Calu3 (cell line): ENCODE measurements around the gene DROSHA. TPM values are rescaled to one million over a fixed set of nuclear protein-coding genes. Genes with fewer than 3 reads are reported as not detected.
A peak's percentile ranks its signal among the peaks of the same experiment; 100 is the strongest.
"Not testable (repeated sequence)": the region's sequence is repeated elsewhere in the genome, so short reads cannot be mapped to it uniquely, and the experiment has no call there.

Source experiments
- BruUV-seq: library from RNA; stranded (reverse); fragments of 400-500 nt; replicated peaks from 2 replicates; lab custom pipeline; 2021; lab: Mats Ljungman, UMichigan
- CTCF ChIA-PET: fragments of 300-600 bp; sonication (Branson Sonifier 250); formaldehyde crosslinking; loops from one replicate; lab custom pipeline; 2022; ENCODE audit warnings: antibody characterized with exemption; lab: Charles Lee
- DNase-seq: peaks from one replicate; pipeline ENCODE4 v3.0.0; 2022
- H3K27ac Mint-ChIP-seq: one replicate; pipeline ENCODE4 v1.8.0; 2022; ENCODE audit warnings: mixed read lengths; ENCODE audit not compliant: unreplicated experiment
- H3K27me3 Mint-ChIP-seq: one replicate; pipeline ENCODE4 v1.8.0; 2022; ENCODE audit warnings: mixed read lengths; ENCODE audit not compliant: unreplicated experiment
- H3K36me3 Mint-ChIP-seq: one replicate; pipeline ENCODE4 v1.8.0; 2022; ENCODE audit warnings: mild to moderate bottlenecking, moderate library complexity, mixed read lengths; ENCODE audit not compliant: insufficient read depth, unreplicated experiment
- H3K4me1 Mint-ChIP-seq: one replicate; pipeline ENCODE4 v1.8.0; 2022; ENCODE audit warnings: mild to moderate bottlenecking, low read depth, mixed read lengths; ENCODE audit not compliant: unreplicated experiment
- H3K4me3 Mint-ChIP-seq: one replicate; pipeline ENCODE4 v1.8.0; 2022; ENCODE audit warnings: mild to moderate bottlenecking, low read depth, moderate library complexity, mixed read lengths; ENCODE audit not compliant: unreplicated experiment
- H3K9me3 Mint-ChIP-seq: one replicate; pipeline ENCODE4 v1.8.0; 2022; ENCODE audit warnings: low read depth, mixed read lengths; ENCODE audit not compliant: unreplicated experiment
- intact Hi-C: fragments of 100-400 bp; cut with micrococcal nuclease; formaldehyde crosslinking; loops from one replicate; pipeline ENCODE4 v1.10.0; 2022; ENCODE audit not compliant: unreplicated experiment
- total RNA-seq: library from RNA; stranded (reverse); gene quantifications from 2 replicates; pipeline ENCODE4 v1.2.3, GENCODE V29; 2022
- TF ChIP-seq, protein P1 (sequence below): fragments of 200-600 bp; IDR thresholded peaks from one replicate; pipeline ENCODE4 v1.8.0; 2022; ENCODE audit warnings: antibody characterized with exemption; ENCODE audit not compliant: unreplicated experiment

Gene DROSHA
- total RNA-seq, 1 experiment from 2014 or later, result 72.5 TPM

DNA sequence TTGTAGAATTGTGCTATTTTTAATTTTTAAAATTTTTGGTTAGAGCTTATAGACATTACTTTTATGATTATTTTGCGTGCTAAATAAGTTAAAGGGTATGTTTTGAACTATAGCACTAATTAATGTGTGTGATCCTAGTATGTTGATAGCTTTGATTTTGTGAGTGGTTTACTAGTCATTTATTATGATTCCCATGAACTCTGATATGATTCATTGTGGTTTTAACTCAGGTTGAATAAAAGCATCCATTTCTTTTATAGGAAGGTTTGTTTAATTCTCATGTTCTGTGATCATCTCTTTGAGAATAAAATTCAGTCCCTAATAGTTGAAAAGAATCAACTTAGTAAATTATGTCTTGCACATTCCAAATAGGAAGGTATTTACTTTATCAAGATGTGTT lies 22.7 kb upstream of the DROSHA start:
- CTCF ChIA-PET, result no interaction called here
- TF ChIP-seq, protein P1, sequence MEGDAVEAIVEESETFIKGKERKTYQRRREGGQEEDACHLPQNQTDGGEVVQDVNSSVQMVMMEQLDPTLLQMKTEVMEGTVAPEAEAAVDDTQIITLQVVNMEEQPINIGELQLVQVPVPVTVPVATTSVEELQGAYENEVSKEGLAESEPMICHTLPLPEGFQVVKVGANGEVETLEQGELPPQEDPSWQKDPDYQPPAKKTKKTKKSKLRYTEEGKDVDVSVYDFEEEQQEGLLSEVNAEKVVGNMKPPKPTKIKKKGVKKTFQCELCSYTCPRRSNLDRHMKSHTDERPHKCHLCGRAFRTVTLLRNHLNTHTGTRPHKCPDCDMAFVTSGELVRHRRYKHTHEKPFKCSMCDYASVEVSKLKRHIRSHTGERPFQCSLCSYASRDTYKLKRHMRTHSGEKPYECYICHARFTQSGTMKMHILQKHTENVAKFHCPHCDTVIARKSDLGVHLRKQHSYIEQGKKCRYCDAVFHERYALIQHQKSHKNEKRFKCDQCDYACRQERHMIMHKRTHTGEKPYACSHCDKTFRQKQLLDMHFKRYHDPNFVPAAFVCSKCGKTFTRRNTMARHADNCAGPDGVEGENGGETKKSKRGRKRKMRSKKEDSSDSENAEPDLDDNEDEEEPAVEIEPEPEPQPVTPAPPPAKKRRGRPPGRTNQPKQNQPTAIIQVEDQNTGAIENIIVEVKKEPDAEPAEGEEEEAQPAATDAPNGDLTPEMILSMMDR, result no peak
- Mint-ChIP-seq H3K4me1 (no peaks in the 10 kb centered on the region), H3K36me3 (peaks cover 14% of the 10 kb centered on the region), H3K4me3 (no peak overlapping the region), H3K27ac (no peak overlapping the region), H3K27me3 (no peaks in the 10 kb centered on the region), H3K9me3 (no peaks in the 10 kb centered on the region)
- intact Hi-C loops, result no loop called here
- DNase-seq, result no peak
- BruUV-seq, result no TSS peak

GRCh38 chr5:31553863-31554262 lies 22.0 kb upstream of the DROSHA start:
- no peak overlapping the region for H3K27ac Mint-ChIP-seq
- H3K4me3 Mint-ChIP-seq, result no peak overlapping the region
- H3K27me3 Mint-ChIP-seq, result no peaks in the 10 kb centered on the region
- H3K4me1 Mint-ChIP-seq, result no peaks in the 10 kb centered on the region
- CTCF ChIA-PET, result no interaction called here
- TSS peak; percentile 15 for BruUV-seq
- peaks cover 14% of the 10 kb centered on the region for H3K36me3 Mint-ChIP-seq
- intact Hi-C loops, result no loop called here
- H3K9me3 Mint-ChIP-seq, result no peaks in the 10 kb centered on the region
- TF ChIP-seq, protein P1, result no peak
- no peak for DNase-seq

DNA sequence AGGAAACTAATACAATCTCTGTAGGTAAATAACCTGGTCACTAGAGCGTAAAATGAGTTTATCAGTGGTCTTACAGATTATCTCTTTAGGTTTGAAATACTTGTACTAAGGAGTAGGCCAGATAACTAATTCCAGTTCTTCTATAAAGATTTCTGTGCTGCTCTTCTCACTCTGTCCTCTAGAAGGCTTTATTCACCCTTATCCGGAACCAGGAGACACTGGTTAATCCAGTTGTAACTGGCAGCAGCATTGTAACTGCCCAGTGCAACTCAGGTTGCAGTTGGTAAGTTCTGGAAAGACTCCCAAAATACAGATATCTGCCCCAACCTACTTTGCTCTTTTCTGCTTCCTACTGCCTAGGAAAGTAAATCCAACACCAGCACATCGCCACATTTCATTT lies 20.0 kb upstream of the DROSHA start:
- TF ChIP-seq, protein P1, result no peak
- Mint-ChIP-seq H3K27me3 (no peaks in the 10 kb centered on the region), H3K9me3 (no peaks in the 10 kb centered on the region), H3K27ac (no peak overlapping the region), H3K4me3 (no peak overlapping the region), H3K36me3 (peaks cover 24% of the 10 kb centered on the region), H3K4me1 (no peaks in the 10 kb centered on the region)
- CTCF ChIA-PET, result no interaction called here
- DNase-seq, result no peak
- BruUV-seq, result no TSS peak
- intact Hi-C loops, result no loop called here

DNA sequence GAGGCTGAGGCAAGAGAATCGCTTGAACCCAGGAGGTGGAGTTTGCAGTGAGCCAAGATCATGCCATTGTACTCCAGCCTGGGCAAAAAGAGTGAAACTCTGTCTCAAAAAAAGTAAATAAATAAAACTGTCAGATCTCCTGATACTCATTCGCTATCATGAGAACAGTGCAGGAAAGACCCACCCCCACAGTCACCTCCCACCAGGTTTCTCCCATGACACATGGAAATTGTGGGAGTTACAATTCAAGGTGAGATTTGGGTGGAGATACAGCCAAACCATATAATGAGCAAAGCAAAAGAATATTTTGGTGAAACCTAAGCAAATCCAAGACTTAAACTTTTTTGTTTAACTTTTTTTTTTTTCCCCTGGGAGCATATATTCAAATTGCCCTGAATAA lies 17.2 kb upstream of the DROSHA start:
- H3K4me1 Mint-ChIP-seq, H3K9me3 Mint-ChIP-seq, H3K4me3 Mint-ChIP-seq, intact Hi-C loops, DNase-seq, CTCF ChIA-PET, H3K27ac Mint-ChIP-seq, H3K27me3 Mint-ChIP-seq, BruUV-seq: not testable (repeated sequence)
- H3K36me3 Mint-ChIP-seq, result peaks cover 28% of the 10 kb centered on the region

DNA sequence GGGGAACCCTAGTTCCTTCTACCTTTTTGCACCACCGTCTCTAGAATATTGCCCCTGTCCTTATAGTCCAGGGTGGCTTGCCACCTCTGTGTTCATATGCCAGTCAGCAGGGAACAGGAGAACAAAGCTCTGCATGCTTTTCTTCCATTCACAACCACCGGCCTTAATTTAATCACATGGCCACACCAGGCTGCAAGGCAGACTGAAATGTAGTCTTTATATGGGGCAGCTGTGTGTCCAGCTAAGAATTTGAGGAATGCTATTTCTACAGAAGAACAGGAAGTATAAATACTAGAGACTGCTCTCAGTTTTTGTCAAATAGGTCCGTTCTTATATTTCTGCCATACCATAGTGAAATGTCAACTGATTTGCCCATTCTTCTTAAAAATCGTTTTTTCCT lies 6.0 kb upstream of the DROSHA start:
- DNase-seq, result no peak
- TF ChIP-seq, protein P1, result no peak
- Mint-ChIP-seq H3K4me3 (no peak overlapping the region), H3K27ac (no peak overlapping the region), H3K9me3 (no peaks in the 10 kb centered on the region), H3K27me3 (no peaks in the 10 kb centered on the region), H3K4me1 (peaks cover 10% of the 10 kb centered on the region), H3K36me3 (peaks cover 25% of the 10 kb centered on the region)
- no TSS peak for BruUV-seq
- intact Hi-C loops, result no loop called here
- CTCF ChIA-PET, result no interaction called here
